Lower leg skin (tissue), 4 donors: Measurements from ENCODE around the gene WWOX. TPM values are rescaled to one million over a fixed set of nuclear protein-coding genes. Genes with fewer than 3 reads are reported as not detected.

Source experiments
- DNase-seq, 2 donors: peaks; one replicate each; pipeline ENCODE4 v3.0.0-alpha.2; 2019; ENCODE audit warnings: low spot score in 2 of 2
- H3K4me3 ChIP-seq: fragments of 200-600 bp; sonication (generic); 2 replicates; pipeline ENCODE4 v1.5.1; 2017; ENCODE audit warnings: mild to moderate bottlenecking, low read depth; ENCODE audit not compliant: poor library complexity, severe bottlenecking
- CTCF ChIP-seq, 3 donors: fragments of 450-650 bp; IDR thresholded peaks; one replicate each; pipeline ENCODE4 v1.5.1; 2016; ENCODE audit warnings: antibody characterized with exemption in 3 of 3, mild to moderate bottlenecking in 3 of 3, moderate library complexity in 2 of 3
- POLR2A ChIP-seq, 2 donors: fragments of 450-650 bp; IDR thresholded peaks; one replicate each; pipeline ENCODE4 v1.6.1; 2016 to 2017; ENCODE audit warnings: antibody characterized with exemption in 2 of 2, mild to moderate bottlenecking in 1 of 2, moderate library complexity in 1 of 2
- WGBS, 2 donors: methylation state at CpG; one replicate each; pipeline ENCODE4 v1.1.5; 2018; 5-methylcytosine and 5-hydroxymethylcytosine counted together
- intact Hi-C: fragments of 100-400 bp; cut with DNase I; formaldehyde crosslinking; loops from one replicate; pipeline ENCODE4 v1.15.0; 2023; ENCODE audit warnings: low total_unique reads
- total RNA-seq, 4 donors: library from RNA; depleted of rRNA; stranded (reverse); fragments of >200 nt; gene quantifications; one replicate each; pipeline ENCODE4 v1.1.0, GENCODE V29; 2016

WWOX gene
- total RNA-seq, 4 donors from 2014 or later, result 21.0 to 82.7 (median 36.1) TPM

- TF ChIP-seq POLR2A (IDR thresholded peaks at IDR 0.05), result no peak
- TF ChIP-seq CTCF (IDR thresholded peaks at IDR 0.05), result no peak
- 86 to 93% methylated on average over 9 of the region's 9 CpGs for WGBS, 2 donors
- no peak for DNase-seq
Observed at GRCh38 chr16:78896280-78896679, 796.8 kb downstream of the WWOX start.

GRCh38 chr16:78897299-78897698, 797.8 kb downstream of the WWOX start:
- no peak overlapping the region for H3K4me3 ChIP-seq
- 79 to 92% methylated on average over 5 of the region's 5 CpGs for WGBS, 2 donors
- TF ChIP-seq CTCF (IDR thresholded peaks at IDR 0.05), result no peak
- TF ChIP-seq POLR2A (IDR thresholded peaks at IDR 0.05), result no peak
- no peak for DNase-seq
- intact Hi-C loops, result no loop called here

More at GRCh38 chr16:78896280-78896679, 796.8 kb downstream of the WWOX start:
- no peak overlapping the region for H3K4me3 ChIP-seq
- intact Hi-C loops, result no loop called here

GRCh38 chr16:78900044-78900811, 800.8 kb downstream of the WWOX start:
- 51 to 67% methylated on average over 6 of the region's 6 CpGs for WGBS, 2 donors
- no peak overlapping the region for H3K4me3 ChIP-seq
- TF ChIP-seq POLR2A (IDR thresholded peaks at IDR 0.05) (no peak), CTCF (IDR thresholded peaks at IDR 0.05) (no peak)
- DNase-seq, result no peak
- intact Hi-C loops, result no loop called here

GRCh38 chr16:78900966-78901365, 801.5 kb downstream of the WWOX start:
- H3K4me3 ChIP-seq, result no peak overlapping the region
- intact Hi-C loops, result no loop called here
- TF ChIP-seq POLR2A (IDR thresholded peaks at IDR 0.05) (no peak), CTCF (IDR thresholded peaks at IDR 0.05) (no peak)
- no peak for DNase-seq
- 93 to 94% methylated on average over 4 of the region's 4 CpGs for WGBS, 2 donors

- TF ChIP-seq CTCF (IDR thresholded peaks at IDR 0.05) (no peak), POLR2A (IDR thresholded peaks at IDR 0.05) (no peak)
- WGBS, 2 donors, result 73 to 95% methylated on average over 13 of the region's 13 CpGs
- no peak overlapping the region for H3K4me3 ChIP-seq
- no peak for DNase-seq
- intact Hi-C loops, result no loop called here
Observed at GRCh38 chr16:78902321-78902720, 802.9 kb downstream of the WWOX start.

GRCh38 chr16:78903237-78903636, 803.8 kb downstream of the WWOX start:
- intact Hi-C loops, result no loop called here
- TF ChIP-seq CTCF (IDR thresholded peaks at IDR 0.05), result no peak
- no peak for TF ChIP-seq POLR2A (IDR thresholded peaks at IDR 0.05)
- H3K4me3 ChIP-seq, result no peak overlapping the region
- no peak for DNase-seq
- WGBS, 2 donors, result 79 to 81% methylated on average over 4 of the region's 4 CpGs
